Renal cortical epithelial cell (primary cell): ENCODE data around the gene AIPL1. TPM values are rescaled to one million over a fixed set of nuclear protein-coding genes. Genes with fewer than 3 reads are reported as not detected.
"Not testable (repeated sequence)": the region's sequence is repeated elsewhere in the genome, so short reads cannot be mapped to it uniquely, and the experiment has no call there.

ENCODE experiments used
- DNase-seq: peaks from one replicate; pipeline ENCODE4 v3.0.0-alpha.2; 2011; ENCODE audit warnings: low read depth
- total RNA-seq: library from RNA; depleted of rRNA; stranded (reverse); fragments of >200 nt; gene quantifications from 2 replicates; pipeline ENCODE4 v1.2.3, GENCODE V29; 2014

Gene AIPL1, protein sequence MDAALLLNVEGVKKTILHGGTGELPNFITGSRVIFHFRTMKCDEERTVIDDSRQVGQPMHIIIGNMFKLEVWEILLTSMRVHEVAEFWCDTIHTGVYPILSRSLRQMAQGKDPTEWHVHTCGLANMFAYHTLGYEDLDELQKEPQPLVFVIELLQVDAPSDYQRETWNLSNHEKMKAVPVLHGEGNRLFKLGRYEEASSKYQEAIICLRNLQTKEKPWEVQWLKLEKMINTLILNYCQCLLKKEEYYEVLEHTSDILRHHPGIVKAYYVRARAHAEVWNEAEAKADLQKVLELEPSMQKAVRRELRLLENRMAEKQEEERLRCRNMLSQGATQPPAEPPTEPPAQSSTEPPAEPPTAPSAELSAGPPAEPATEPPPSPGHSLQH
- total RNA-seq = not detected in 2 replicates

DNA sequence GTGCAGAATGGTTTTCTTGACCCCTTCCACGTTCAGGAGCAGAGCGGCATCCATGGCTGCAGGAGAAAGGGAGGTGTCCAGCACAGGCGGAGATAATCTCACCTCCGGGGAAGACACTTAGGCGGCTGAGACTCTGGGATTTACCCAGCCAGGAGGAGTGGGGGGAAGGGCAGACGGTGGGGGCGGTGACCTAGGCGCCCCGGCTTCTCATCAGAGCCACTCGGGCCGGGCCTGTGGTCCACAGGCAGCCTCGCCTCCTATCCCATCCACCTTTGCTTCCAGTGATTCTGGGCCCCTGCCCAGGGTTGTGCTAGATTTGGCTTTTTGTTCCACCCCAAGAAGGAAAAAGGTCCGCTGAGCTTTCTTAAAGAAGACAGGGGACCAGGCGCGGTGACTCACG, at the start of gene AIPL1:
TSS of gene AIPL1 (minus strand) at position 71 of the 400 bp plus-strand sequence. CDS start at position 54, 17 bp downstream.
- DNase-seq = no peak

DNA sequence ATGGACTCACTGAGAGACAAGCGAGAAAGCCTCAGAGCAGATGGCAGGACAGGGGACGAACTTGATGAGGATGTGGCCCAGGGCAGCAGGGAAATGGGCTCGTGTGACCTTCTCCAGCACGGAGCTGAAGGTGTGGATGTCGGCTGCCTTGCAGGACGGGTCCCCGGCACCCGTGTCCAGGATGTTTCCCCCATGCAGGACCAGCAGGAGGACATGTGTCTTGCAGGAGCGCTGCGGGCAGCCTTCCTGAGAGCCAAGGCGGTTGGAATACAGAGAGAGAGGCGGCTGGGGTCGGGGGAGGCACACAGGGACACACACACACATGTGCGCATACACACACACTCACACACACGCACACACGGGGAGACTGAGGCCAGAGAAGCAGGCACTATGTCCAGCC, 48.6 kb upstream of the AIPL1 start:
- no peak for DNase-seq

DNA sequence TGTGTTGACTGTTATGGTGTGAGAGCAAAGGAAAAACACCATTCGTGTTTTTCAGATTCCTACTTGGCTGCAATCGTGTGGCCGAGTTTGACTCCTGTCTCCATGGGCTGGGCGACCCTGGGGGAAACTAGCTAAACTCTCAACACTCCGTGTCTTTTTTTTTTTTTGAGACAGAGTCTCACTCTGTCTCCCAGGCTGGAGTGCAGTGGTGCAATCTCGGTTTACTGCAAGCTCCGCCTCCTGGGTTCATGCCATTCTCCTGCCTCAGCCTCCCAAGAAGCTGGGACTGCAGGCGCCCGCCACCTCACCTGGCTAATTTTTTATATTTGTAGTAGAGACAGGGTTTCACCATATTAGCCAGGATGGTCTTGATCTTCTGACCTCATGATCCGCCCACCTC, 47.9 kb upstream of the AIPL1 start:
- not testable (repeated sequence) for DNase-seq

DNA sequence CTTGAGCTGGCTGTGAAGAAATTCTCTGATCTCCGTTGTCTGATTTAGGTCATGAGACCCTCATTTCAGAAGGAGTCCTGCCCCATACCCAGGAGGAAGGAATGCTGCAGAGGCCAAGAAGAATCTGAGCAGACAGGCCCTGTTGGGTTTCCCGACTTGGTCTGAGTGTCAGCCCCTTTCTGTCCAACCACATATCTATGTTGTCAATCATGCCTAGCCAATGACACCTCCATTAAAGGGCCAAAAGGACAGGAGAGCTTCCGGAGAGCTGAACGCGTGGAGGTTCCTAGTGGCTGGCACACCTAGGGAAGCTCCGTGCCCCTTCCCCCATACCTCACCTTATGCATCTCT, 47.2 kb upstream of the AIPL1 start:
- no peak for DNase-seq

DNA sequence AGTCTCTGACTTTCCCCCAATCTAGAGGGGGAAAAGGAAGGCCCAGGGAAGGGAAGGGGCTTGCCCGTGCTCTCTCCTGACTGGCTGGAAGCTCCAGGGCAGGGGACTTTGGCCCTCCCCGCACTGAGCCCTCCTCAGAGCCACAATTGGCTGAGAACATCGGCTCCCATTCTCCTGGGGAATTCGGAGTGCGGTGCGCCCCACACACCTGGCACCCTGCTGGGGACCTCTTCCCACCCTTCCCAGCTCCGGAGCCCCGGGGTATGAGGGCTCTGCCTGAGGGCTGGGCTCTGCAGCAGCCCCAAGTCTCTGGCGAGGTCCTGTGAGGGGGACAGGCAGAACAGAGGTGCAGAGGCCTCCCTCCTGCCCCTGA, 45.4 kb upstream of the AIPL1 start:
- no peak for DNase-seq

DNA sequence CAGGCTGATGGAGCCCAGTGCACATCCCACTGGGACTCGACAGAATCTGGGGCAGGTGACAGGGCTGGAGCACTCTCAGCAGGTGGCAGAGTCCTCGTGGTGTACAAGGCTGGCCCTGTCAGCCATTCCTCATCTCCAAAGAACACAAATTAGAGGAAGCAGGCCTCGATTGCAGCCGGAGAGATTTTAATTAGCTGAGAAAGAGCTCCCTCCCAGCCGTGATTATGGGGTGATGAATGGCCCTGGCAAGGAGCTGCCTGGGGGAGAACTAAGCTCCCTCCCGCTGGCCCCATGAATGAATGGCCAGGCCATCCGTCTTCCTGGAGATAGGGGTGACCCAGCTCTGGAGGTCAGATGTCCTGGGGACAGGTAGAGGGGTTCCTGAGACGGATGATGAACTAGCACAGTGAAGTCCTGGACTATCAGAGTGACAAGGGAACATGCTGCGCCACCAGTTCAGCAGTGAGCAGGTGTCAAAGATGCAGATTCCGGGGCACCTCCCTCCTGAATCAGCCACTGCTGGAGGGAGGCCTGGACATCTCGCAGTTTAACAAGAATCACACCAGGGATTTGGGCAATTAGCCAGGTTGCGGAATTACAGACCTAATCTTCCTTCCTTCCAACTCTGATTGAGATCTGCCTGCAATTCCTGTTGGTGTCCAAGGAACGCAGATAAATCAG, 44.8 kb upstream of the AIPL1 start:
- no peak for DNase-seq

DNA sequence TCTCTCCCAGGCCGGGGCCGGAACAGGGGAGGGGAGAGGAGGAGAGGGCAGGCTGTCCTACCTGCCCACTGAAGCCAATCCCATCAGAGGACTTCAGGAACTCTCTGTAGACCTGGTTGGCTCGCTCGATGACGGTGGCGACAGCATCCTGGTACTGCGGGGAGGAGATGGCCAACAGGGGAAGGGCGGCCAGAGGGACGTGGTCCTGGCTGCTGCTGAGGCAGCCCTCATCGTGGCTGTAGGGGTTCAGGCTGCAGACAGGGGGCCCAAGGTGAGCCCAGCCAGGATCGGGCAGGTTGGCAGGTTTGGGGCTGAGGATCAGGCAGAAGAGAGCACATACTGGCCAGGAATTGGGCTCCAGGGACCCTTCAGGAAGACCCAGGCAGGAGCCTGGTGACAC, 43.6 kb upstream of the AIPL1 start:
- DNase-seq = no peak

DNA sequence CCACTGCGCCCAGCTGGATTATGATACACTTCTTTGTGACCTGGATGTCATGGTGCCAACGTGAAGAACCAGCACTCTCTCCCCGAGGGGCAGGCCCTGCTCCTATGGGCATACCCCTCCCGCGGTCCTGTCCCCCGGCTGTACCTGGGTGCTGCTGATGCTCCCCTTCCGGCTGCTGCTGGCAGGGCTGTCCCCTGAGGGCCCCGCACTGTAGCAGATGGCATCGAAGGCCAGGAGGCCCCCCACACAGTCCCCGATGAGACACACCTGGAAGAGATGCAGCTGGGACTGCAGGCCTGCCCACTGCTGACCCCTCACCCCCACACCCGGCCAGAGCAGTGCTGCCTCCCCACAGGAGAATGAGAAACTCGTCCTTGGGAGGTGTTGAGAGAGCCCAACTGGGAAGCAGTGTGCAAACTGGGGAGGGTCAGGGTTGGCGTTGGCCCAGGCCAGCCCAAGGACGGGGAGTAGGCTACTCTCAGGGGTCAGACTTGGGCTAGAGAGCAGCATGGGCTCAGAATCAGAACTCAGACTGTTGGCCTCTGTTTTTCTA, 43.0 kb upstream of the AIPL1 start:
- no peak for DNase-seq

DNA sequence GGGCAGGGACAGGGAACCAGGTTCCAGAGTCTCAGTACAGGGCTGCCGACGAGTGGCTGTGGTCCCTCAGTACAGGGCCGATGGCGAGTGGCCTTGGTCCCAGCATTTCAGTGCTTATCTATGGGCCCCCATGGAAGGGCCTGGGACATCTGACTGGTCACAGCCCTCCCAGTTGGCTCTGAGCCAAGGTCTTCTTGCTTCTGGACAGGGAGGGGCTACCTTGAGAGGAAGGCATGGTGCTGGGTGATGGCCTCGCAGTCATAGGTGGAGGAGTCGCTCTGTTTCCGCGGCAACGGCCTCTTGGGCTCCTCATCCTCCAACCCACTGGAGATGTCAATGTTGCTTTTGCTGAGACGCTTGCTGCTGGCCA, 41.9 kb upstream of the AIPL1 start:
- no peak for DNase-seq

DNA sequence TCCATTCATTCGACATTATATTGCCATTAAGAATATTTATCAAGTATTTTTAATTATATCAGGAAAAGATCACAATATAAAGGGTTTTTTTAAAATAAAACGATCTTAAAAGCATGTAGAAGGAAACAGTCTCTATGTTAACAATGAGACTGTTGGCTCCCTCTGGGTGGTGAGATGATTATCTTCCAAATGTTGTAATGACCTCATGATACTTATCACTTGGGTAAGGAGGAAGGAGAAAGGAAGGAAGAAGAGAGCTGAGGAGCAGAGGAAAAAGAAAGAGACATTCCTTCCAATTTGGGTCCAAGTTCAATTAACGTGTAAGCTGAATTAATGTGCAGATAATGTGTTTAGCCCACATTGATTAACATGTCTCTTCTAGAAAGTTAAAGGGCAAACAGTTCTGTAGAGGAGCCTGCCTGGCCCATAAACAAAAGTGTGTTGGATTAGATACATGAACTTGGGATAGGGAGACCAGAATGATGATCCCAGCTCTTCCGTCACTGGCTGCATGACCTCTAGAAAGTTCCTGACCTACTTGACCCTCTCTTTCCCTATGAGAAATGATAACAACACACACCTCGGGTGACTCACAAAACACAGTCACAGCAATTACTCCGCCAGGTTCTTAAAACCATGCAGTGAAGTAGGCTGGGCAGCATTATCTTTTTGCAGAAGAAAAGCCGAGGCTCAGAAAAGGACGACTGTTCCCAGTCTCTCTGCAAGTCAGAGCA, 41.3 kb upstream of the AIPL1 start:
- DNase-seq = no peak

DNA sequence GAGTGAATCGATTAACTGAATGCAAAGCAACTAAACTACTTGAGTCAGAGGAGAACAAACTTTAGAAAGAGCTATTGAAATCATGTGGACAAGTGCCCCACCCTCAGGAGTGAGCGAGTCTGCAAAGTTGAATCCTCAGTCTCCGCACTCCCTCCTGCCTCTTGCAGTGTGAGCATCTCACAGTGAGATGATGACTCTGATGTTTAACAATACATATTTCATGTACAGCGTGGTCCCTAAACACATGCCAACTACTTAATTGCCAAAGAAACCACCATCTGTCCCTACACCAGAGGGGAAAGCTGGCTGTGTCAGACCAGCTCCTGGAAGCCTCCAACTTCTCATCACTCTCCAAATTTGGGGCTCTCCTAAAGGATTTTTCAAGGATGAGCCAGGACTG, 40.5 kb upstream of the AIPL1 start:
- DNase-seq = no peak

DNA sequence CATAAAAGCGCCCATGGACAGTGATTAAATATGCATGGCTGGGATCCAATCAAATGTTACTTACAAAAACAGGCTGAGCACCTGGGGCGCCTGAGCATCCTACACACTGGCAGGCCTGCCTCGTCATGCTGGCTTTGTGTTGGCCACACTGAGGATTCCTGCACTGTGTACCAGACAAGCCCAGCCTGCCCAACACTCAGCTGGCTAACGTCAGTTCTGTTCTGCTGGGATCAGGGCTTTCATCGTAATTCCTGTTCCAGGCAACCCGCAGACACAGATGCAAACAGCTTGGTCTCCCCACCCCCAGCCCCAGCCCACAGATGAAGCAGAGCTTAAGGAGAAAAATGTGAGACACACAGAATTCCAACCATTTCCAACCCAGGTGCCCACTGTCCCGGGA, 40.0 kb upstream of the AIPL1 start:
- DNase-seq = no peak

DNA sequence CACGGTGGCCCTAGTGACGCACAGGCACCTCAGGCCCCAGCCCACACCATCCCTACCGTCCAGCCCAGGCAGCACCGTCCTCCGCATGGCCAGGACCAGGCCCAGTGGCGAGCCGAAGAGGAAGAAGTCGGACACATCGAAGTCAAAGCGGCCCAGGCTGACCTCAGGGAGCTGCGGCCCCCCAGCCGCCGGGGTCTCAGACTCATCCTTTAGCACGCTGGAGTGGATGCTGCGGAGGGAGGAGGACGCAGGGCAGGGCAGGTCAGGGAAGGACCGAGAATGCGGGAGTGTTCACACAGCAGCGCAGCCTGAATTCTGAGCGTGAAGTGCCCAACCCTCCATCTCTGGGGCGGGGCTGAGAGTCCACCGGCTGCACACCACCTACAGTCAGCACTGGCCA, 39.5 kb upstream of the AIPL1 start:
- DNase-seq = no peak

DNA sequence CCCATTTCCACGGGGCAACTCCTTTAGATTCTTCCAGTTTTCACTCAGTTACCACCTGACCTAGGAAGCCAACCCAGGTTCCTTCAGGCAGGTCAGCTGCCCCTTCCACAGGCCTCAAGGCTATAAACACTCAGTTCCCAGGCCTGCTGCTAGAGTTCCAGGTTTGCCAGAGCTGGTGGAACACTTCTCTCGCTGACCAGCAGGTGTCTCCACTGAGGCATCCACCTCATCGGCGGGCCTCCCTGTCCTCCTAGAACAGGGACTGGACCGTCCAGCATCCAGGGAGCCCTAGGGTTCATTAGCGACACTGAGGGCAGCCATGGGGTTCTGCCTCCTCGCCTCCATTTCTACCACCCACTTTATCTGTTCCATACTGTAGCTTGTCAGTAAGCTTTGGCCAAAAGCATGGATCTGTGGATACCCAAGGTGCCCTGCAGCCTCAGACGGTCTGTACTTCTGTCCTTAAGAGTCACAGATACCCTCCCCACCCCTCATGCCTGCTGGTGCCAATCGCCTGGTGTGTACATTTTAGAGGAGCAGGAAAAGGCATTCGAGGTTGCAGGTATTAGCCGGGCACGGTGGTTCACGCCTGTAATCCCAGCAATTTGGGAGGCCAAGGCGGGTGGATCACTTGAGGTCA, 38.3 kb upstream of the AIPL1 start:
- DNase-seq = peak; percentile 52

DNA sequence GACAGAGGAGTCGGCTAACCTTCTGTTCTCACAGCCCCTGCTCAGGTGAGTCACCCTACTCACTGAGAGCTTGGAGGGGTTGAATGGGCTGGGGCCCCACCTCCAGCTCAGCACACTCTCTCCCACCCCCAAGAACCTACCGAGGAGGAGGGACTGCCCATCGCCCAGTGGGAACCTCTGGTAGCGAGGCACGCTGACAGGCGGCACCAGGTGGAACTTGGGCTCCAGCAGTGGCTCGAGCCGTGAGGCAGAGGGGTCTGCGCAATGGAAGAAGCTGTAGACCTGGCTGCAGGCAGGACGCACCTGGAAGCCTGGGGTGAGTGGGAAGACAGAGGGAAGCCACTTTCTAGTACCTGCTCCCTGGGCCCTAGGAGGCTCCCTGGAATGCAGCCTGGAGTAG, 37.6 kb upstream of the AIPL1 start:
- no peak for DNase-seq

DNA sequence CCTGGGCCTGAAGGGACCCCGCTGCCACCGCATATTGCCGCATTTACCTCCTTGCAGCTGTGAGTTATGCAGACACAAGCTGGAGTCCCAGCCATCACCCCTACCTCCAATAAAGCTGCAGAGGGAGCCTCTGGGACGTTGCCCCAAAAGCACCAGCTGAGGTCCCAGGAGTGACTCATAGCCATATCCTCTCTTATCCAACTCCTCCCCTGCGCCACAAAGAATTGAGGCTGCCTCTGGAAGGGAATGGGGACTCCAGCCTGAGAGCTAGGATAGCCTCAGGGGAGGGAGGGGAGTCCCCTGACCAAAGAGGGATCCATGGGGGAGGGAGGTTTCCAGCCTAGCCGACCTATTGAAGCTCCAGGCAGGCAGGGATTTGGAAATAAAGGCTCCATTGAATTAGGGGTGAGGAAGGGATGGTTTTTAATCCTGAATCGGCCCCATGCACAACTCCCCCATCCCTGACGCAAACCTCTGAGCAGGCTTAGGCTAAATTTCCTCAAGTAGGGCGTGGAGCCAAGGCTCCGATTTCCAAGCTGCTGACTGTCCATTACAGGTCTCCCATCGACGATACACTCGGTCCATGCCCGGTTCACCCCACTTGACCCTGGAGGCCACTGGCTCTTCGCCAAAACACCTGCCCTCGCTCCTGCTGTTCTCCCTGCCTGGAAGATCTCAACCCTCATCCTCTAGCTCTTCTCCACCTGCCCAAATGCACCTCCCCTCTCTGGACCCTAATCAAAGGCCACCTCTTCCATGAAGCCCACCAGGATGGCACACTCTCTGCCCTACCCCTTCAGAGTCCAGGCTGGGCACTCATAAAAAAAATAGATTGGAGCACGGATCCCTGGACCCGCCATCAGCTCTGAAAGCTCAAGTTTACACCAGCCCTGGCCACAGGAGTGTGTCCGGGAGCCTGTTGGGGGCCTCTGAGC, 36.9 kb upstream of the AIPL1 start:
- DNase-seq = peak; percentile 62

DNA sequence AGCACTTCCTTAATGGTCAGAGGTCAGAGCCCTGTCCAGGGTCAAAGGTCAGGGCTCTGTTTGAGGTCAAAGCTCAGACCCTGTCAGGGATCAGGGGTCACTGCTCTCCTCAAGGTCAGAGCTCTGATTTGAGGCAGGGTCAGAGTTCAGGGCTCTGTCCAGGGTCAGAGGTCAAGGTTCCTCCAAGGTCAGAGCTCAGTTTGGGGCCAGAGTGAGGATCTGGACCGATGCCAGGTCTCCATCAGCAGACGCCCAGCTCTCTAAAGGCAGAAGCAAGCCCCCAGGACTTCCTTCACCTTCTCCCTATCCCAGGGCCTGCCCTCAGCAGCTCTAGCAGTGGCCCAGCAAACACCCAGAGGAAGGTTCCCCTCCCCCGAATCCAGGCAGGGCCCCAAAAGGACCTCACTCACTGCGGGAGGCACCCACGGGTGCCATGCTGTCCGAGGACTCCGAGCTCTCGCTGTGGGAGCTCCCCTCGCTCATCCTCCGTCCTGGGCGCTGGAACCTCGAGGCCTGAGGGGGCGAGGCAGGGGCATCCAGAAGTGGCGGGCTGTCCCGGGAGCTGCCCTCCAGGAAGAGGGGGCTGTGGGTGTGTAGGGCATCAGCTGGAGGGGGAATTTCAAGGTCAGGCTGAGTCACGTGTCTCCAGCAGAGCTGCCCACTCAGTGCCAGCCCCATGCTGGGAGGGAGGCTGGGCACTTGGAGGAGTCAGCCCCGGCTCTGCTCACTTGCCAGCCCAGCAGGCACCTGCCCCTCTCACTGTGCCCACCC, 36.0 kb upstream of the AIPL1 start:
- no peak for DNase-seq

DNA sequence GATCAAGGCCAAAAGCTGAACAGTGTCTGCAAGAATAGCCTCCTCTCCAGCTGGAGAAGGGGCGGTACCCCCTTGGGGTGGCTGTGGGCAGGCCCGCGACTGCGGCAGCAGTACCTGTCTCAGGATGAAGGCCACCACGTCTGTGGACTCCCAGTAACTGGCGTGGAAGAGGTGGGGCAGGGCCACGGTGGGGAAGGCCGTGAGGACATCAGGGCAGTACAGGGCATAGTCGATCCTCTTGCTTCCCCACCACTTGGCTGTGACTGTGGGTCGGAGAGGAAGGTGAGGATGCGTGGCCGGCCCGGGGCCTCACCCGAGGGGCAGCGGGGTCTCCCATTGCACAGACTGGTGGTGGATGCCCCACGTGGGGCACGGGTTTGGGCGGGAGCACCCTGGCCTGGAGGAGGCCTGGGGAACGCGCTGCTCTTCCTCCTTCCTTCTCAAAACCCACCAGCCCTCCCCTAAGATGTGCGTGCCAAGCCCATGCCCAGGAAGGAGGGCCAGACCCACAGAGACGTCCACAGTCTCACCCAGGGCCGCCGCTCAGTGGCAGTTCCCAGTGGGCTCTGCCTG, 35.3 kb upstream of the AIPL1 start:
- DNase-seq = no peak

DNA sequence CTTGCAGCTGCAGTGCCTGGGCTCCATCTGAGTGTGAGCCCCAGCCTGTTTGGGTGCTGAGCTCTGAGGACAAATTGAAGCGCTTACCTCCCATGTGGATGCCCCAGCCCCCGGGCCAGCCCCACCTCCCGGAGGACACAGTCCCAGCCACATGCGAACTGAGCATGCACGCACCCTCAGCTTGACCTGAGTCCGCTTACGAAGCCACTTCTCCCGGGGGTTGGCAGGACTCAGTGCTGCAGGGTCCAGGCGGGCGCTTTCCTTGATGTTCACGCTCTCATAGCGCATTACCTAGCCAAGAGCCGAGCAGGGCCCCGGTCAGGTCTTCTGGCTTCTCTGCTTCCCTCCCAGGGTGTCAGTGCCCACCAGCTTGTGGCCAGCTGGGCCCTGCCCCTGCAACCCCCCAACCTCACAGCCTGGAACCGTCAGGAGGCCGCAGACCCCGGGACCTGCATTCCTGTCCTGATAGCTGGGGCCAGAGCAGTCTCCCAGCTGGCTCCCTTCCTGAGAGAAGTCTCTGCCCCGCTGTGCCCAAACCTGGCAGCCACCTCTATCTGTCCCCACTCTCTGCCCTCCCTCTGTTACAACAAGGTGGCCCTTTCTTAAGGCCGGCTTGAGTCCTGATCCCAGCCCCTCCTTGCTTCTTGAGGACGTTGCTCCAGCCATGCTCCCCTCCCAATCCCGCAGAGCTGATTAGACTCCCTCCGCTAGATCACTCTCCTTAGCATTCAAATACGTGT, 33.3 kb upstream of the AIPL1 start:
- DNase-seq = no peak
